GM18526 (cell line): Measurements from ENCODE around the gene CNTN1.

Experiments
- POLR2A ChIP-seq: IDR thresholded peaks from 3 replicates; pipeline ENCODE4 v1.6.1; 2011; ENCODE audit not compliant: insufficient read length; ENCODE audit errors: extremely low read depth

CNTN1 gene

GRCh38 chr12:40947797-40948196 lies 255.6 kb downstream of the CNTN1 start:
- TF ChIP-seq POLR2A, result no peak

GRCh38 chr12:40953076-40953475 lies 260.8 kb downstream of the CNTN1 start:
- no peak for TF ChIP-seq POLR2A

- TF ChIP-seq POLR2A, result no peak
Measured at GRCh38 chr12:40957417-40957816, 265.2 kb downstream of the CNTN1 start.

GRCh38 chr12:40959041-40959440 lies 266.8 kb downstream of the CNTN1 start:
- TF ChIP-seq POLR2A, result no peak

GRCh38 chr12:40963751-40964150 lies 271.5 kb downstream of the CNTN1 start:
- TF ChIP-seq POLR2A, result no peak

GRCh38 chr12:40969796-40970195 lies 277.6 kb downstream of the CNTN1 start:
- TF ChIP-seq POLR2A, result no peak

GRCh38 chr12:40970320-40970907 lies 278.2 kb downstream of the CNTN1 start:
- no peak for TF ChIP-seq POLR2A

GRCh38 chr12:40971911-40972310 lies 279.7 kb downstream of the CNTN1 start:
- no peak for TF ChIP-seq POLR2A

GRCh38 chr12:40976546-40976945 lies 284.3 kb downstream of the CNTN1 start:
- no peak for TF ChIP-seq POLR2A

- no peak for TF ChIP-seq POLR2A
Measured at GRCh38 chr12:40980427-40980961, 288.3 kb downstream of the CNTN1 start.

- no peak for TF ChIP-seq POLR2A
Measured at GRCh38 chr12:40986001-40986400, 293.8 kb downstream of the CNTN1 start.

- TF ChIP-seq POLR2A, result no peak
Measured at GRCh38 chr12:40988355-40988754, 296.1 kb downstream of the CNTN1 start.

GRCh38 chr12:40988824-40989223 lies 296.6 kb downstream of the CNTN1 start:
- no peak for TF ChIP-seq POLR2A

- no peak for TF ChIP-seq POLR2A
Measured at GRCh38 chr12:40989785-40990184, 297.5 kb downstream of the CNTN1 start.

GRCh38 chr12:40992158-40992557 lies 299.9 kb downstream of the CNTN1 start:
- TF ChIP-seq POLR2A, result no peak

- no peak for TF ChIP-seq POLR2A
Measured at GRCh38 chr12:40992674-40993073, 300.4 kb downstream of the CNTN1 start.

GRCh38 chr12:40993158-40993557 lies 300.9 kb downstream of the CNTN1 start:
- TF ChIP-seq POLR2A, result no peak

- no peak for TF ChIP-seq POLR2A
Measured at GRCh38 chr12:40996091-40996490, 303.9 kb downstream of the CNTN1 start.

GRCh38 chr12:40999210-40999609 lies 307.0 kb downstream of the CNTN1 start:
- TF ChIP-seq POLR2A, result no peak
